ENCODE measurements around the gene KSR2.
"Not testable (repeated sequence)": the region's sequence is repeated elsewhere in the genome, so short reads cannot be mapped to it uniquely, and the experiment has no call there.

Gene KSR2

GRCh38 chr12:117863002-117863709, 105.6 kb downstream of the KSR2 start:
- H3K4me3 ChIP-seq (ENCODE audit: low read depth, low read length) = no peak overlapping the region
- in situ Hi-C loops (cut with HindIII; ENCODE audit: low sequenced_read_pairs) = no loop called here
- TF ChIP-seq CTCF (IDR thresholded peaks at IDR 0.05; ENCODE audit: low read depth, low read length) = no peak
- DNase-seq (ENCODE audit: low read depth, low spot score) = peak; percentile 9

- DNase-seq (ENCODE audit: low read depth, low spot score) = no peak
- no peak overlapping the region for H3K4me3 ChIP-seq (ENCODE audit: low read depth, low read length)
- in situ Hi-C loops (cut with HindIII; ENCODE audit: low sequenced_read_pairs) = no loop called here
- no peak for TF ChIP-seq CTCF (IDR thresholded peaks at IDR 0.05; ENCODE audit: low read depth, low read length)
These were observed 107.1 kb downstream of the KSR2 start for GRCh38 chr12:117861691-117862090.

- H3K4me3 ChIP-seq (ENCODE audit: low read depth, low read length); in situ Hi-C loops (cut with HindIII; ENCODE audit: low sequenced_read_pairs); DNase-seq (ENCODE audit: low read depth, low spot score): not testable (repeated sequence)
These were observed 108.0 kb downstream of the KSR2 start for GRCh38 chr12:117860787-117861290.

- in situ Hi-C loops (cut with HindIII; ENCODE audit: low sequenced_read_pairs) = no loop called here
- DNase-seq (ENCODE audit: low read depth, low spot score) = no peak
- H3K4me3 ChIP-seq (ENCODE audit: low read depth, low read length) = no peak overlapping the region
- no peak for TF ChIP-seq CTCF (IDR thresholded peaks at IDR 0.05; ENCODE audit: low read depth, low read length)
These were observed 108.7 kb downstream of the KSR2 start for GRCh38 chr12:117860111-117860510.

- DNase-seq (ENCODE audit: low read depth, low spot score) = peak; percentile 48
These were observed 110.9 kb downstream of the KSR2 start for GRCh38 chr12:117857632-117858612.

GRCh38 chr12:117857139-117857538, 111.7 kb downstream of the KSR2 start:
- DNase-seq (ENCODE audit: low read depth, low spot score); H3K4me3 ChIP-seq (ENCODE audit: low read depth, low read length); in situ Hi-C loops (cut with HindIII; ENCODE audit: low sequenced_read_pairs): not testable (repeated sequence)

More at GRCh38 chr12:117857632-117858612, 110.9 kb downstream of the KSR2 start:
- peak; percentile 73 for TF ChIP-seq CTCF (IDR thresholded peaks at IDR 0.05; ENCODE audit: low read depth, low read length)
- in situ Hi-C loops (cut with HindIII; ENCODE audit: low sequenced_read_pairs) = no loop called here
- no peak overlapping the region for H3K4me3 ChIP-seq (ENCODE audit: low read depth, low read length)

- H3K4me3 ChIP-seq (ENCODE audit: low read depth, low read length) = no peak overlapping the region
- in situ Hi-C loops (cut with HindIII; ENCODE audit: low sequenced_read_pairs) = no loop called here
- TF ChIP-seq CTCF (IDR thresholded peaks at IDR 0.05; ENCODE audit: low read depth, low read length) = no peak
- DNase-seq (ENCODE audit: low read depth, low spot score) = no peak
These were observed 113.6 kb downstream of the KSR2 start for GRCh38 chr12:117855165-117855564.

Measured in astrocyte of the spinal cord (primary cell).